Amniotic epithelial cell (primary cell): ENCODE results near the gene SLC17A4.
"Not testable (repeated sequence)": the region's sequence is repeated elsewhere in the genome, so short reads cannot be mapped to it uniquely, and the experiment has no call there.

Experiments used
- DNase-seq: peaks from one replicate; pipeline ENCODE4 v3.0.0-alpha.2; 2010; ENCODE audit warnings: low read depth

SLC17A4 gene

GRCh38 chr6:25754535-25754934 lies at the start of gene SLC17A4:
TSS of gene SLC17A4 (plus strand) at chr6:25754742. CDS start at chr6:25761963, 7,221 bp downstream.
- DNase-seq, result no peak

- DNase-seq, result peak; percentile 14
Measured at GRCh38 chr6:25706314-25707014, 48.1 kb upstream of the SLC17A4 start.

- DNase-seq, result no peak
Measured at GRCh38 chr6:25709761-25710160, 44.8 kb upstream of the SLC17A4 start.

- DNase-seq, result no peak
Measured at GRCh38 chr6:25710287-25710686, 44.3 kb upstream of the SLC17A4 start.

GRCh38 chr6:25713824-25714223 lies 40.7 kb upstream of the SLC17A4 start:
- peak; percentile 5 for DNase-seq

GRCh38 chr6:25714765-25715164 lies 39.8 kb upstream of the SLC17A4 start:
- DNase-seq, result no peak

GRCh38 chr6:25715794-25716193 lies 38.7 kb upstream of the SLC17A4 start:
- no peak for DNase-seq

GRCh38 chr6:25717866-25718740 lies 36.4 kb upstream of the SLC17A4 start:
- DNase-seq, result peak; percentile 14

- no peak for DNase-seq
Measured at GRCh38 chr6:25726122-25726911, 28.2 kb upstream of the SLC17A4 start.

GRCh38 chr6:25727028-25727427 lies 27.5 kb upstream of the SLC17A4 start:
- DNase-seq, result no peak

GRCh38 chr6:25730907-25731306 lies 23.6 kb upstream of the SLC17A4 start:
- no peak for DNase-seq

GRCh38 chr6:25731721-25732120 lies 22.8 kb upstream of the SLC17A4 start:
- no peak for DNase-seq

- DNase-seq, result no peak
Measured at GRCh38 chr6:25732468-25733198, 21.9 kb upstream of the SLC17A4 start.

GRCh38 chr6:25735261-25735660 lies 19.3 kb upstream of the SLC17A4 start:
- no peak for DNase-seq

- DNase-seq, result no peak
Measured at GRCh38 chr6:25743868-25744267, 10.7 kb upstream of the SLC17A4 start.

GRCh38 chr6:25745836-25746235 lies 8.7 kb upstream of the SLC17A4 start:
- no peak for DNase-seq

- DNase-seq, result no peak
Measured at GRCh38 chr6:25746968-25747367, 7.6 kb upstream of the SLC17A4 start.

- DNase-seq, result no peak
Measured at GRCh38 chr6:25747477-25747876, 7.1 kb upstream of the SLC17A4 start.

GRCh38 chr6:25748049-25748448 lies 6.5 kb upstream of the SLC17A4 start:
- no peak for DNase-seq

GRCh38 chr6:25748601-25749517 lies 5.7 kb upstream of the SLC17A4 start:
- DNase-seq, result not testable (repeated sequence)

GRCh38 chr6:25749837-25750236 lies 4.7 kb upstream of the SLC17A4 start:
- no peak for DNase-seq
